Measurements from ENCODE around the gene ATF1. TPM values are rescaled to one million over a fixed set of nuclear protein-coding genes. Genes with fewer than 3 reads are reported as not detected.
"Not testable (repeated sequence)": the region's sequence is repeated elsewhere in the genome, so short reads cannot be mapped to it uniquely, and the experiment has no call there.

ATF1 gene
- total RNA-seq, 1 donor from 2014 or later, result 17.7 TPM

- no peak for DNase-seq (ENCODE audit: extremely low spot score in 2 of 2)
- TF ChIP-seq, protein P1, sequence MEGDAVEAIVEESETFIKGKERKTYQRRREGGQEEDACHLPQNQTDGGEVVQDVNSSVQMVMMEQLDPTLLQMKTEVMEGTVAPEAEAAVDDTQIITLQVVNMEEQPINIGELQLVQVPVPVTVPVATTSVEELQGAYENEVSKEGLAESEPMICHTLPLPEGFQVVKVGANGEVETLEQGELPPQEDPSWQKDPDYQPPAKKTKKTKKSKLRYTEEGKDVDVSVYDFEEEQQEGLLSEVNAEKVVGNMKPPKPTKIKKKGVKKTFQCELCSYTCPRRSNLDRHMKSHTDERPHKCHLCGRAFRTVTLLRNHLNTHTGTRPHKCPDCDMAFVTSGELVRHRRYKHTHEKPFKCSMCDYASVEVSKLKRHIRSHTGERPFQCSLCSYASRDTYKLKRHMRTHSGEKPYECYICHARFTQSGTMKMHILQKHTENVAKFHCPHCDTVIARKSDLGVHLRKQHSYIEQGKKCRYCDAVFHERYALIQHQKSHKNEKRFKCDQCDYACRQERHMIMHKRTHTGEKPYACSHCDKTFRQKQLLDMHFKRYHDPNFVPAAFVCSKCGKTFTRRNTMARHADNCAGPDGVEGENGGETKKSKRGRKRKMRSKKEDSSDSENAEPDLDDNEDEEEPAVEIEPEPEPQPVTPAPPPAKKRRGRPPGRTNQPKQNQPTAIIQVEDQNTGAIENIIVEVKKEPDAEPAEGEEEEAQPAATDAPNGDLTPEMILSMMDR (IDR thresholded peaks at IDR 0.05), result no peak
- TF ChIP-seq POLR2A (IDR thresholded peaks at IDR 0.05) (no peak), POLR2AphosphoS5 (IDR thresholded peaks at IDR 0.05; ENCODE audit: insufficient read depth in 1 of 2, low read depth in 1 of 2) (no peak)
- Histone ChIP-seq H3K9me3 (no peaks in the 10 kb centered on the region), H3K27me3 (no peaks in the 10 kb centered on the region), H3K36me3 (no peaks in the 10 kb centered on the region), H3K4me1 (no peaks in the 10 kb centered on the region), H3K4me3 (no peak overlapping the region), H3K27ac (peak overlapping the region; percentile 60)
- intact Hi-C loops (cut with DNase I), result no loop called here
Observed at GRCh38 chr12:50841716-50842531, 78.0 kb downstream of the ATF1 start.

DNA sequence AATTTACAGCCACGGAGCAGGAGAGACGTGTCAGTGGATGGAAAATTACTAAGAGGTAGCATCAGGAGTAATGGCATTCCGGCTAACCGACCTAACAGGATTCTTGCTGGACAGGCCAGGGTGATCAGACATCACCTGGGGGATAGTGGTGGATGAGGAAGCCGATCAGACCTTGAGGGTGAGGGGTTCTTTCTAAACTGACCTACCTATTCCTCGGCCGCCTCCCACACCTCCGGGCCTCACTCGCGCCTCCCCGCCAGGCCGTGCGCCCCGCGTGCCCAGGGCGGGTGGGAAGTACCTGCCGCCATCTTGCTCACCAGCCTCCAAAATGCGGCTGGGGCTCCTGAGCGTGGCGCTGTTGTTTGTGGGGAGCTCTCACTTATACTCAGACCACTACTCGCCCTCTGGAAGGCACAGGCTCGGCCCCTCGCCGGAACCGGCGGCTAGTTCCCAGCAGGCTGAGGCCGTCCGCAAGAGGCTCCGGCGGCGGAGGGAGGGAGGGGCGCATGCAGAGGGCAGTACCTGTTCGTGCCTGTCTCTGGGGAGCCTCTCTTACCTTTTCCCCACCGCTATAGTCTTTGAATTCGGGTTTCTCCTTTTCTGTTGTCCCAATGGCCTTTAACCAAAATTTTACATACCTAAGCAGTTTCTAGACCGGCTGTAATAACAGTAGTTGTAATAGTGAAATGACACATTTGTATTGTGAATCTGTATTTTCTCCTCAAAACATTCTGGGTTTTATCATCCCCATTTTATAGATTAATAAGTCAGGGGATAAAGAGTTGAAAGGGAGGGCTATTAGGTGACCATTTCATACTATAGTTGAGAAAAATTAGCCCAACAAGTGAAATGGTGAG, 79.0 kb downstream of the ATF1 start, which contains the start of gene TMPRSS12:
Gene TMPRSS12, plus strand, starts transcription at position 290 of the 857 bp plus-strand sequence. Its CDS starts 39 bp downstream, at position 329.
- peak within 1 kb of the TSS; percentile 12 to 27 for H3K4me3 ChIP-seq
- no peak for DNase-seq (ENCODE audit: extremely low spot score in 2 of 2)
- H3K27me3 ChIP-seq, result no peaks in the 10 kb centered on the region
- no peaks in the 10 kb centered on the region for H3K9me3 ChIP-seq
- no peaks in the 10 kb centered on the region for H3K4me1 ChIP-seq
- intact Hi-C loops (cut with DNase I), result no loop called here
- TF ChIP-seq POLR2AphosphoS5 (IDR thresholded peaks at IDR 0.05; ENCODE audit: insufficient read depth in 1 of 2, low read depth in 1 of 2), result peak in 1 of 2 donors; percentile 14
- TF ChIP-seq POLR2A (IDR thresholded peaks at IDR 0.05), result no peak
- no peaks in the 10 kb centered on the region for H3K36me3 ChIP-seq
- H3K27ac ChIP-seq, result peak within 1 kb of the TSS; percentile 60

DNA sequence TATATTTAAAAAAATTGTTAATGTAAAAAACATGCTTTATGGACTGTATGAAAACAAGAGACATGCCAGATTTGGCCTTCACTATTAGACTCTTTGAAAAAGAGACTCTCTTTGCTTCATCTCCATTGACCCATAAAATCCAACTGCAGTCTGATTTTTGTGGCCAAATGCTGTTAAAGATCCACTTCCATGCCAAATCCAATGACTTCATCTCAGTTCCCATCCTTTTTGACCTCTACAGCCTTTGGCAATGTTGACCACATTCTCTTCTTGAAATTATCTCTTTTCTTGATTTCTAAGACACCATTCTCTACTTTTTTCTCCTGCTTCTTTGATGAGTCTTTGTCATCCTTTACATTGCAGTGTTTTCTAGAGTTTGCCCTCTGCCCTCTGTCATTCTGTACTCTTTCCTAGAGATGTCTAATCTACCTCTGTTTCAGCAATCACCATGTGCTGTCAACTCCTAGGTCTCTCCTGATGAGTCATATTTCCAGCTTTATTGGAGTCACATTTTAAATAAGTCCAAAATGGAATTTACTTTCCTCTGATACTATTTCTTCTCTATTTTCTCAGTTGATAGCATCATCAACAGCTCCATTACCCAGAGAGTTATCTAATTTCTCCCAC, 81.2 kb downstream of the ATF1 start:
- Histone ChIP-seq H3K27me3 (no peaks in the 10 kb centered on the region), H3K4me3 (no peak overlapping the region), H3K36me3 (no peaks in the 10 kb centered on the region), H3K27ac (no peak overlapping the region), H3K4me1 (no peaks in the 10 kb centered on the region), H3K9me3 (no peaks in the 10 kb centered on the region)
- DNase-seq (ENCODE audit: extremely low spot score in 2 of 2), result no peak
- no peak for TF ChIP-seq POLR2A (IDR thresholded peaks at IDR 0.05)
- no peak for TF ChIP-seq POLR2AphosphoS5 (IDR thresholded peaks at IDR 0.05; ENCODE audit: insufficient read depth in 1 of 2, low read depth in 1 of 2)
- TF ChIP-seq, protein P1 (IDR thresholded peaks at IDR 0.05), result no peak
- intact Hi-C loops (cut with DNase I), result no loop called here

- H3K27ac ChIP-seq, result no peak overlapping the region
- H3K9me3 ChIP-seq, result no peaks in the 10 kb centered on the region
- H3K4me3 ChIP-seq, result no peak overlapping the region
- TF ChIP-seq POLR2A (IDR thresholded peaks at IDR 0.05) (no peak), POLR2AphosphoS5 (IDR thresholded peaks at IDR 0.05; ENCODE audit: insufficient read depth in 1 of 2, low read depth in 1 of 2) (no peak)
- TF ChIP-seq, protein P1 (IDR thresholded peaks at IDR 0.05), result no peak
- H3K36me3 ChIP-seq, result no peaks in the 10 kb centered on the region
- DNase-seq (ENCODE audit: extremely low spot score in 2 of 2), result no peak
- H3K4me1 ChIP-seq, result no peaks in the 10 kb centered on the region
- no peaks in the 10 kb centered on the region for H3K27me3 ChIP-seq
- intact Hi-C loops (cut with DNase I), result no loop called here
Observed at GRCh38 chr12:50848963-50849362, 85.1 kb downstream of the ATF1 start.

DNA sequence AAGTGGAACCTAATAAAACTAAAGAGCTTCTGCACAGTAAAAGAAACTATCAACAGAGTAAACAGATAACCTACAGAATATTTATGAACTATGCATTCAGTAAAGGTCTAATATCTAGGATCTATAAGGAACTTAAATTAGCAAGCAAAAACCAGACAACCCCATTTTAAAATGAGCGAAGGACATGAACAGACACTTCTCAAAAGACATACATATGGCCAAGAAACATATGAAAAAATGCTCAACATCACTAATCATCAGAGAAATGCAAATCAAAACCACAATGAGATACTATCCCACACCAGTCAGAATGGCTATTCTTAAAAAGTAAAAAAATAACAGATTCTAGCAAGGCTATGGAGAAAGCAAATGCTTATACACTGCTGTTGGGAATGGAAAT, 91.3 kb downstream of the ATF1 start:
- H3K27ac ChIP-seq; H3K36me3 ChIP-seq; DNase-seq (ENCODE audit: extremely low spot score in 2 of 2); H3K9me3 ChIP-seq; H3K4me3 ChIP-seq; intact Hi-C loops (cut with DNase I); H3K4me1 ChIP-seq; H3K27me3 ChIP-seq: not testable (repeated sequence)

- H3K36me3 ChIP-seq; H3K4me1 ChIP-seq; H3K4me3 ChIP-seq; H3K27me3 ChIP-seq; intact Hi-C loops (cut with DNase I); H3K27ac ChIP-seq; DNase-seq (ENCODE audit: extremely low spot score in 2 of 2); H3K9me3 ChIP-seq: not testable (repeated sequence)
Observed at GRCh38 chr12:50855679-50856078, 91.8 kb downstream of the ATF1 start.
